ENCODE measurements around the gene FOXF2. TPM values are rescaled to one million over a fixed set of nuclear protein-coding genes. Genes with fewer than 3 reads are reported as not detected.

The FOXF2 gene
- total and polyA plus RNA-seq, 2 donors (not counting 3 experiments of a cell fraction or from before 2014, with no cell fraction given) = not detected

DNA sequence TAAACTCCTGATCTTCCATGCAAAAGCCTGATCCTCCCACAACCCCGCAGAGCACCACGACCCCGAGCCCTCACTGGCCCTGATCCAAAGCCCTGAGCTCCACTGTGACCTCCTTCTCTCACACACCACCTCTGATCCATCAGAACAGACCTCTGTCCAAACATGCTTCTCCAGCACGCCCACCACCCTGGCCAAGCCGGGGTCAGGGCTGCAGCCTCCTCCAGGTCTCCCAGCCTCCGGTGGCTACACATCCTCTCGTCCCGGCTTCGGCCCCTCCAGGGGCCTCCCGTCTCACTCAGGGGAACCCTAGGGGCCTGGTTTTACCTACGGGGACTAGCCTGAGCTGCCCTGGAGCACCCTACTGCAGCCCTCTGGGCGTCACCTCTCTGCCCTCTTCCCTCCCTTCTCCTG lies 49.1 kb downstream of the FOXF2 start:
- POLR2A ChIA-PET = no interaction called here
- Histone ChIP-seq H3K4me2 (ENCODE audit: insufficient read depth, low read length) (no peak overlapping the region), H2AFZ (ENCODE audit: low read depth, low read length) (no peak overlapping the region), H3K27me3 (ENCODE audit: control insufficient read depth in 2 of 2, insufficient read depth in 2 of 2, low read length in 2 of 2) (no peaks in the 10 kb centered on the region), H3K9me3 (replicated peaks; ENCODE audit: control insufficient read depth, insufficient read depth, low read length) (no peaks in the 10 kb centered on the region), H4K20me1 (replicated peaks; ENCODE audit: control insufficient read depth, extremely low read depth, insufficient read depth, low read length) (no peaks in the 10 kb centered on the region), H3K9me1 (replicated peaks; ENCODE audit: control insufficient read depth, extremely low read depth, insufficient read depth, low read length) (no peaks in the 10 kb centered on the region), H3K27ac (ENCODE audit: insufficient read depth, low read depth, low read length) (no peak overlapping the region), H3K4me3 (replicated peaks in 1 of 3; ENCODE audit: insufficient read depth in 1 of 3, low read depth in 1 of 3, low read length in 3 of 3) (no peak overlapping the region), H3K4me1 (ENCODE audit: control insufficient read depth, extremely low read depth, insufficient read depth, low read length) (no peaks in the 10 kb centered on the region), H3K36me3 (ENCODE audit: control insufficient read depth in 2 of 2, extremely low read depth in 1 of 2, insufficient read depth in 2 of 2, low read length in 2 of 2) (no peaks in the 10 kb centered on the region), H3K79me2 (ENCODE audit: control insufficient read depth, insufficient read depth, low read length) (no peaks in the 10 kb centered on the region), H3K9ac (replicated peaks; ENCODE audit: extremely low read depth, insufficient read depth, low read length) (no peak overlapping the region)
- CTCF ChIA-PET = no interaction called here
- dilution Hi-C loops (cut with MboI; ENCODE audit: extremely low pct_ligation_motif_present, low sequenced_read_pairs) = no loop called here
- TF ChIP-seq, protein P1, sequence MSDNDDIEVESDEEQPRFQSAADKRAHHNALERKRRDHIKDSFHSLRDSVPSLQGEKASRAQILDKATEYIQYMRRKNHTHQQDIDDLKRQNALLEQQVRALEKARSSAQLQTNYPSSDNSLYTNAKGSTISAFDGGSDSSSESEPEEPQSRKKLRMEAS (IDR thresholded peaks at IDR 0.05; ENCODE audit: insufficient read depth, insufficient read length) = no peak
- no peak for TF ChIP-seq EZH2 (IDR thresholded peaks at IDR 0.05; ENCODE audit: borderline replicate concordance, low read depth, low read length, severe bottlenecking)
- TF ChIP-seq JUN (IDR thresholded peaks at IDR 0.05; ENCODE audit: borderline replicate concordance, insufficient read depth, insufficient read length, low read depth) = no peak
- TF ChIP-seq, protein P2, sequence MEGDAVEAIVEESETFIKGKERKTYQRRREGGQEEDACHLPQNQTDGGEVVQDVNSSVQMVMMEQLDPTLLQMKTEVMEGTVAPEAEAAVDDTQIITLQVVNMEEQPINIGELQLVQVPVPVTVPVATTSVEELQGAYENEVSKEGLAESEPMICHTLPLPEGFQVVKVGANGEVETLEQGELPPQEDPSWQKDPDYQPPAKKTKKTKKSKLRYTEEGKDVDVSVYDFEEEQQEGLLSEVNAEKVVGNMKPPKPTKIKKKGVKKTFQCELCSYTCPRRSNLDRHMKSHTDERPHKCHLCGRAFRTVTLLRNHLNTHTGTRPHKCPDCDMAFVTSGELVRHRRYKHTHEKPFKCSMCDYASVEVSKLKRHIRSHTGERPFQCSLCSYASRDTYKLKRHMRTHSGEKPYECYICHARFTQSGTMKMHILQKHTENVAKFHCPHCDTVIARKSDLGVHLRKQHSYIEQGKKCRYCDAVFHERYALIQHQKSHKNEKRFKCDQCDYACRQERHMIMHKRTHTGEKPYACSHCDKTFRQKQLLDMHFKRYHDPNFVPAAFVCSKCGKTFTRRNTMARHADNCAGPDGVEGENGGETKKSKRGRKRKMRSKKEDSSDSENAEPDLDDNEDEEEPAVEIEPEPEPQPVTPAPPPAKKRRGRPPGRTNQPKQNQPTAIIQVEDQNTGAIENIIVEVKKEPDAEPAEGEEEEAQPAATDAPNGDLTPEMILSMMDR (IDR thresholded peaks at IDR 0.05; ENCODE audit: extremely low read depth in 1 of 2, insufficient read depth in 1 of 2, low read depth in 1 of 2, low read length in 2 of 2) = no peak
- TF ChIP-seq FOS (IDR thresholded peaks at IDR 0.05; ENCODE audit: borderline replicate concordance, insufficient read depth, low read length) = no peak
- no peak for TF ChIP-seq MYC (IDR thresholded peaks at IDR 0.05; ENCODE audit: low read depth, low read length)
- no peak for TF ChIP-seq POLR2A (IDR thresholded peaks at IDR 0.05; ENCODE audit: low read depth, low read length)
- TF ChIP-seq POLR2AphosphoS5 (IDR thresholded peaks at IDR 0.05; ENCODE audit: insufficient read depth, low read depth, low read length) = no peak
- TF ChIP-seq GATA2 (IDR thresholded peaks at IDR 0.05; ENCODE audit: insufficient read depth, insufficient read length, low read depth, low read length) = no peak
- no peak for FAIRE-seq
- intact Hi-C loops (cut with micrococcal nuclease) = no loop called here
- no TSS peak for BruUV-seq (replicated peaks)
- DNase-seq (ENCODE audit: low read depth, low spot score) = no peak
